Liver (tissue), 3 donors: ENCODE results near the gene RXRB.

Experiments used
- CTCF ChIP-seq: fragments of 150-350 bp; IDR thresholded peaks from 2 replicates; pipeline ENCODE4 v1.5.1; 2017; ENCODE audit warnings: improper control_type of control experiment, low read depth, low read length; ENCODE audit not compliant: missing input control
- FOXA2 ChIP-seq: IDR thresholded peaks from 2 replicates; pipeline ENCODE4 v1.6.1; 2016; ENCODE audit warnings: antibody characterized with exemption
- GABPA ChIP-seq, 2 donors: IDR thresholded peaks in 1 of 2; conservative IDR thresholded peaks in 1 of 2; 2 replicates each; pipeline ENCODE4 v1.6.1; 2016; ENCODE audit warnings: antibody characterized with exemption in 2 of 2, mild to moderate bottlenecking in 1 of 2, moderate library complexity in 1 of 2
- HNF4A ChIP-seq, 2 donors: conservative IDR thresholded peaks; 2 replicates each; pipeline ENCODE4 v1.6.1; 2016; ENCODE audit warnings: antibody characterized with exemption in 2 of 2, mild to moderate bottlenecking in 2 of 2
- MAX ChIP-seq: IDR thresholded peaks from 2 replicates; pipeline ENCODE4 v1.6.1; 2016; ENCODE audit warnings: antibody characterized with exemption
- REST ChIP-seq: IDR thresholded peaks from 2 replicates; pipeline ENCODE4 v1.6.1; 2016; ENCODE audit warnings: antibody characterized with exemption, mild to moderate bottlenecking
- SP1 ChIP-seq: IDR thresholded peaks from 2 replicates; pipeline ENCODE4 v1.6.1; 2018; ENCODE audit warnings: antibody characterized with exemption, mild to moderate bottlenecking
- TAF1 ChIP-seq: conservative IDR thresholded peaks from 2 replicates; pipeline ENCODE4 v1.6.1; 2016; ENCODE audit warnings: antibody characterized with exemption, mild to moderate bottlenecking
- ZBTB33 ChIP-seq: IDR thresholded peaks from 2 replicates; pipeline ENCODE4 v1.6.1; 2016; ENCODE audit warnings: antibody characterized with exemption
- donor health status: healthy.
- donor health status: healthy.

- no peak for TF ChIP-seq CTCF
- TF ChIP-seq TAF1: no peak
- TF ChIP-seq HNF4A (conservative IDR thresholded peaks at IDR 0.05): peak in 1 of 2 donors; percentile 19
- no peak for TF ChIP-seq SP1
- no peak for TF ChIP-seq ZBTB33
- no peak for TF ChIP-seq GABPA (IDR thresholded peaks at IDR 0.05 in 1 of 2, conservative IDR thresholded peaks at IDR 0.05 in 1 of 2)
- TF ChIP-seq FOXA2: no peak
- TF ChIP-seq MAX: no peak
- no peak for TF ChIP-seq REST
Observed at GRCh38 chr6:33201147-33201545, 681 bp upstream of the RXRB start.
